ENCODE measurements around the gene ZNF579. TPM values are rescaled to one million over a fixed set of nuclear protein-coding genes. Genes with fewer than 3 reads are reported as not detected.

The ZNF579 gene
- total and polyA plus RNA-seq, 2 of the 13 experiments (the other 11 are each of a cell fraction or from before 2014, with no cell fraction given), result 2.1 to 2.9 TPM

- no peak for TF ChIP-seq SNAPC4 (CRISPR knock-in tag; IDR thresholded peaks at IDR 0.05)
- TF ChIP-seq HNF1B (CRISPR knock-in tag; IDR thresholded peaks at IDR 0.05), result no peak
- no peak; the same call in 1 of the 2 replicates for TF ChIP-seq ZNF331 (CRISPR knock-in tag; IDR thresholded peaks at IDR 0.05)
- no peak for TF ChIP-seq ZNF232 (CRISPR knock-in tag; IDR thresholded peaks at IDR 0.05; ENCODE audit: borderline replicate concordance)
- no peak for TF ChIP-seq NR2C2 (CRISPR knock-in tag; IDR thresholded peaks at IDR 0.05; ENCODE audit: borderline replicate concordance)
- 0 out of 2 replicates have a peak, but pooled peaks have one; percentile 27 for TF ChIP-seq ZMAT3 (CRISPR knock-in tag; conservative IDR thresholded peaks at IDR 0.05)
- no peak for TF ChIP-seq TBP (CRISPR knock-in tag; IDR thresholded peaks at IDR 0.05)
- no peak for TF ChIP-seq CCAR2 (optimal IDR thresholded peaks at IDR 0.05; ENCODE audit: low read depth, low read length)
- no peak for TF ChIP-seq MATR3 (CRISPR knock-in tag; IDR thresholded peaks at IDR 0.05)
- TF ChIP-seq REPIN1 (CRISPR knock-in tag; IDR thresholded peaks at IDR 0.05; ENCODE audit: borderline replicate concordance, low read depth), result no peak
- TF ChIP-seq ZFP82 (CRISPR knock-in tag; IDR thresholded peaks at IDR 0.05; ENCODE audit: borderline replicate concordance), result no peak
- no peak for TF ChIP-seq ZNF234 (CRISPR knock-in tag; conservative IDR thresholded peaks at IDR 0.05)
- no peak for TF ChIP-seq ZNF207 (IDR thresholded peaks at IDR 0.05; ENCODE audit: borderline replicate concordance)
- no peak for TF ChIP-seq BRF2 (CRISPR knock-in tag; IDR thresholded peaks at IDR 0.05)
- TF ChIP-seq BRCA1 (CRISPR knock-in tag; IDR thresholded peaks at IDR 0.05), result no peak
- no peak for TF ChIP-seq ZNF563 (CRISPR knock-in tag; IDR thresholded peaks at IDR 0.05)
- no peak for TF ChIP-seq ZBTB21 (CRISPR knock-in tag; IDR thresholded peaks at IDR 0.05)
- TF ChIP-seq POLR2A (IDR thresholded peaks at IDR 0.05; ENCODE audit: insufficient read depth in 1 of 2, low read depth in 2 of 2, low read length in 2 of 2), result peak; percentile 29 to 42; a peak in 2 of 4 replicates
- TF ChIP-seq ZNF30 (CRISPR knock-in tag; IDR thresholded peaks at IDR 0.05), result no peak
- TF ChIP-seq STAT5B (CRISPR knock-in tag; IDR thresholded peaks at IDR 0.05), result no peak
- TF ChIP-seq ZNF652 (CRISPR knock-in tag; IDR thresholded peaks at IDR 0.05; ENCODE audit: borderline replicate concordance, low read depth), result no peak
- TF ChIP-seq DDIT3 (CRISPR knock-in tag; IDR thresholded peaks at IDR 0.05), result no peak
These were observed 5.2 kb upstream of the ZNF579 start (continued) for GRCh38 chr19:55585658-55586339.
